GM23248 (cell line): ENCODE data around the gene CELF6. TPM values are rescaled to one million over a fixed set of nuclear protein-coding genes. Genes with fewer than 3 reads are reported as not detected.

Experiments used
- DNase-seq: peaks from one replicate; pipeline ENCODE4 v3.0.0-alpha.2; 2015
- H2AFZ ChIP-seq: fragments of 200-600 bp; sonication (generic); 2 replicates; pipeline ENCODE4 v1.6.1; 2016; ENCODE audit warnings: antibody characterized with exemption
- H3F3A ChIP-seq: fragments of 200-600 bp; sonication (generic); 2 replicates; pipeline ENCODE4 v1.6.1; 2016; ENCODE audit warnings: mild to moderate bottlenecking, antibody characterized with exemption, mixed run types; ENCODE audit not compliant: insufficient read depth
- H3K27ac ChIP-seq: fragments of 200-600 bp; sonication (generic); 2 replicates; pipeline ENCODE4 v1.5.1; 2016; ENCODE audit warnings: mild to moderate bottlenecking
- H3K27me3 ChIP-seq: fragments of 200-600 bp; sonication (generic); replicated peaks from 2 replicates; pipeline ENCODE4 v1.6.1; 2016; ENCODE audit warnings: mild to moderate bottlenecking; ENCODE audit not compliant: insufficient read depth
- H3K36me3 ChIP-seq: fragments of 200-600 bp; sonication (generic); 2 replicates; pipeline ENCODE4 v1.6.1; 2016; ENCODE audit warnings: low read depth, mild to moderate bottlenecking
- H3K4me1 ChIP-seq: fragments of 200-600 bp; sonication (generic); 2 replicates; pipeline ENCODE4 v1.6.1; 2016; ENCODE audit warnings: mild to moderate bottlenecking; ENCODE audit not compliant: insufficient read depth
- H3K4me2 ChIP-seq: fragments of 200-600 bp; sonication (generic); one replicate; pipeline ENCODE4 v1.6.1; 2016; ENCODE audit warnings: mild to moderate bottlenecking; ENCODE audit not compliant: unreplicated experiment
- H3K4me3 ChIP-seq: fragments of 200-600 bp; sonication (generic); 2 replicates; pipeline ENCODE4 v1.5.1; 2016; ENCODE audit warnings: mild to moderate bottlenecking
- H3K79me2 ChIP-seq: fragments of 200-600 bp; sonication (generic); 2 replicates; pipeline ENCODE4 v1.6.1; 2016; ENCODE audit warnings: mild to moderate bottlenecking; ENCODE audit not compliant: insufficient read depth
- H3K9ac ChIP-seq: fragments of 200-600 bp; sonication (generic); 2 replicates; pipeline ENCODE4 v1.6.1; 2016; ENCODE audit warnings: mild to moderate bottlenecking
- H3K9me2 ChIP-seq: fragments of 200-600 bp; sonication (generic); 2 replicates; pipeline ENCODE4 v1.6.1; 2016; ENCODE audit warnings: mixed run types, mild to moderate bottlenecking, moderate library complexity; ENCODE audit not compliant: insufficient read depth
- H3K9me3 ChIP-seq: fragments of 200-600 bp; sonication (generic); one replicate; pipeline ENCODE4 v1.6.1; 2017; ENCODE audit warnings: low read depth
- H4K20me1 ChIP-seq: fragments of 200-600 bp; sonication (generic); 2 replicates; pipeline ENCODE4 v1.6.0; 2016; ENCODE audit not compliant: insufficient read depth
- EZH2 ChIP-seq: fragments of 200-600 bp; sonication (generic); IDR thresholded peaks from 2 replicates; pipeline ENCODE4 v1.6.1; 2018; ENCODE audit warnings: antibody characterized with exemption, mild to moderate bottlenecking; ENCODE audit not compliant: insufficient read depth, poor library complexity, severe bottlenecking
- EZH2phosphoT487 ChIP-seq: fragments of 200-600 bp; sonication (generic); IDR thresholded peaks from 2 replicates; pipeline ENCODE4 v1.6.1; 2018; ENCODE audit warnings: antibody characterized with exemption, moderate library complexity, mild to moderate bottlenecking, low read depth; ENCODE audit not compliant: insufficient read depth
- WGBS, 2 experiments: methylation state at CpG; one replicate each; pipeline ENCODE4 v1.1.6; 2015 to 2017; ENCODE audit warnings: low lambda C conversion rate in 2 of 2, low coverage in 1 of 2; ENCODE audit errors: missing lambda C conversion rate in 2 of 2; 5-methylcytosine and 5-hydroxymethylcytosine counted together
- in situ Hi-C: fragments of 300-500 bp; cut with MboI; formaldehyde crosslinking; loops from 2 replicates; pipeline ENCODE4 v1.15.0; 2020
- polyA plus RNA-seq: library from polyadenylated mRNA; unstranded; fragments of >200 nt; fragmentation: Nextera tagmentation; extraction: Ambion mirVana; gene quantifications from 2 replicates; pipeline ENCODE4 v1.2.1, GENCODE V29; 2016
- total RNA-seq: library from RNA; depleted of rRNA; stranded (reverse); fragments of >200 nt; shearing (Covaris generic); gene quantifications from 2 replicates; pipeline ENCODE4 v1.2.3, GENCODE V29; 2014

CELF6 gene
- total and polyA plus RNA-seq, 2 experiments from 2014 or later: 0.08 to 0.22 TPM

DNA sequence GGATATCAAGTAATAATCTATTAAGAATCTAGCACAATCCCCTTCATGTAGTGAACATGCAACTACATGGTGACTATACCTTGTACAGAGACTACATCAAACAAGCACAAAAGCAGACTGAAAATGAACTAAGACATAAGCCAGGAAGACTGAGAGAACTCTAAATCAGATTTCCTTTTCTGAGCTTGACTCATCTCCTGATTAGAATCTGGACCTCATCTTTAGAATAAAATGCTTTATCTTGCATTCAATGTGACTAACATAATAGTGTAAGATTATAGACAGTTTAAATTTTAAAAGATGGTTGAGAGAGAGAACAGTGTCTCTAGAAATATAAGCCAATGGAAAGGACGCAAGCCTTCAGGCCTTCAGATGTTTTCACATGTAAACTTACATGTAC is 71.4 kb downstream of the CELF6 start:
- Histone ChIP-seq H3K4me3 (no peak overlapping the region), H3F3A (peaks cover 9% of the 10 kb centered on the region; the same call in 1 of the 2 replicates), H3K27ac (no peak overlapping the region), H3K36me3 (peaks cover 62% of the 10 kb centered on the region), H3K27me3 (no peaks in the 10 kb centered on the region), H3K9ac (no peak overlapping the region), H3K4me2 (no peak overlapping the region), H3K9me2 (no peaks in the 10 kb centered on the region), H3K79me2 (0 out of 2 replicates have a peak, but pooled peaks cover 7% of the 10 kb centered on the region), H2AFZ (no peak overlapping the region), H4K20me1 (no peaks in the 10 kb centered on the region; the same call in 1 of the 2 replicates), H3K4me1 (no peaks in the 10 kb centered on the region), H3K9me3 (no peaks in the 10 kb centered on the region)
- TF ChIP-seq EZH2 (no peak), EZH2phosphoT487 (no peak)
- DNase-seq: no peak
- in situ Hi-C loops: no loop called here
- WGBS, 2 experiments: 100% methylated on average over 1 of the region's 1 CpG

- TF ChIP-seq EZH2phosphoT487: no peak
- no peak for TF ChIP-seq EZH2
- H3F3A ChIP-seq: peaks cover 16% of the 10 kb centered on the region
- no peak for DNase-seq
- H4K20me1 ChIP-seq: no peaks in the 10 kb centered on the region; the same call in 1 of the 2 replicates
- peaks cover 33% of the 10 kb centered on the region for H3K36me3 ChIP-seq
- in situ Hi-C loops: no loop called here
- H3K4me1 ChIP-seq: peaks cover 9% of the 10 kb centered on the region
- no peaks in the 10 kb centered on the region for H3K9me2 ChIP-seq
- H3K27ac ChIP-seq: no peak overlapping the region
- 28 to 31% methylated on average over 2 of the region's 2 CpGs for WGBS, 2 experiments
- 0 out of 2 replicates have a peak, but pooled peaks cover 7% of the 10 kb centered on the region for H3K79me2 ChIP-seq
- H3K4me2 ChIP-seq: no peak overlapping the region
- no peak overlapping the region for H2AFZ ChIP-seq
- no peak overlapping the region for H3K9ac ChIP-seq
- H3K9me3 ChIP-seq: no peaks in the 10 kb centered on the region
- H3K27me3 ChIP-seq: no peaks in the 10 kb centered on the region
- no peak overlapping the region for H3K4me3 ChIP-seq
Measured at GRCh38 chr15:72242775-72243370, 77.1 kb downstream of the CELF6 start.

- Histone ChIP-seq H3F3A (peaks cover 26% of the 10 kb centered on the region), H2AFZ (no peak overlapping the region), H3K4me3 (no peak overlapping the region), H3K9ac (no peak overlapping the region), H3K9me3 (no peaks in the 10 kb centered on the region), H3K27me3 (no peaks in the 10 kb centered on the region), H3K4me1 (peaks cover 25% of the 10 kb centered on the region), H4K20me1 (no peaks in the 10 kb centered on the region; the same call in 1 of the 2 replicates), H3K79me2 (peaks cover 17% of the 10 kb centered on the region), H3K9me2 (no peaks in the 10 kb centered on the region), H3K36me3 (peaks cover 17% of the 10 kb centered on the region; the same call in 1 of the 2 replicates), H3K4me2 (no peak overlapping the region), H3K27ac (no peak overlapping the region)
- no peak for DNase-seq
- no peak for TF ChIP-seq EZH2phosphoT487
- no peak for TF ChIP-seq EZH2
- in situ Hi-C loops: no loop called here
Measured at GRCh38 chr15:72239652-72240051, 80.3 kb downstream of the CELF6 start.

DNA sequence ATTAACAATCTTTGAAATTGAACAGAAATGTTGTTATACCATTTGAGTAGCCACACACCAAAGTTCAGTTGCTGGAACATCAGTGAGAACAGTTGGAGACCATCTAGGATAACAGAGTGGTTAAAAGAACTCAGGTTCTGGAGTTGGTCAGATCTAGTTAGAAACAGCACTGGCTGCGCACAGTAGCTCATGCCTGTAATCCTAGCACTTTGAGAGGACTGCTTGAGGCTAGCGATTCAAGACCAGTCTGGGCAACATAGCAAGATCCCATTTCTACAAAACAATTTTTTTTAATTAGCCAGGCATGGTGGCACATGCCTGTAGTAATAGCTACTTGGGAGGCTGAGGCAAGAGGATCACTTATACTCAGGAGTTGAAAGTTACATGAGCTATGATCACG is 81.4 kb downstream of the CELF6 start:
- no peak for TF ChIP-seq EZH2phosphoT487
- TF ChIP-seq EZH2: no peak
- H3K27ac ChIP-seq: peak overlapping the region; percentile 97
- no peak overlapping the region for H3K4me2 ChIP-seq
- no peak overlapping the region; the same call in 1 of the 2 replicates for H3K9ac ChIP-seq
- H3F3A ChIP-seq: peaks cover 22% of the 10 kb centered on the region
- H3K9me3 ChIP-seq: no peaks in the 10 kb centered on the region
- peaks cover 10% of the 10 kb centered on the region; the same call in 1 of the 2 replicates for H3K36me3 ChIP-seq
- no peaks in the 10 kb centered on the region for H3K9me2 ChIP-seq
- no peak for DNase-seq
- peaks cover 25% of the 10 kb centered on the region for H3K4me1 ChIP-seq
- 95 to 100% methylated on average over 3 of the region's 3 CpGs for WGBS, 2 experiments
- H4K20me1 ChIP-seq: no peaks in the 10 kb centered on the region
- H2AFZ ChIP-seq: no peak overlapping the region
- peaks cover 11% of the 10 kb centered on the region for H3K79me2 ChIP-seq
- no peak overlapping the region for H3K4me3 ChIP-seq
- H3K27me3 ChIP-seq: no peaks in the 10 kb centered on the region
- in situ Hi-C loops: no loop called here

GRCh38 chr15:72237853-72238224 is 82.1 kb downstream of the CELF6 start:
- Histone ChIP-seq H2AFZ (peak overlapping the region; percentile 66), H3K4me1 (peaks cover 27% of the 10 kb centered on the region), H3K27ac (peak overlapping the region; percentile 97), H3K9ac (peak overlapping the region; percentile 86), H3K4me2 (peak overlapping the region; percentile 68), H4K20me1 (no peaks in the 10 kb centered on the region), H3K79me2 (peaks cover 15% of the 10 kb centered on the region), H3K27me3 (no peaks in the 10 kb centered on the region), H3K9me3 (no peaks in the 10 kb centered on the region), H3F3A (peaks cover 24% of the 10 kb centered on the region), H3K4me3 (no peak overlapping the region), H3K36me3 (peaks cover 8% of the 10 kb centered on the region; the same call in 1 of the 2 replicates), H3K9me2 (no peaks in the 10 kb centered on the region)
- in situ Hi-C loops: no loop called here
- 93 to 95% methylated on average over 1 of the region's 1 CpG for WGBS, 2 experiments
- TF ChIP-seq EZH2: no peak
- peak; percentile 28 for DNase-seq
